ENCODE results near the gene SPEN. TPM values are rescaled to one million over a fixed set of nuclear protein-coding genes. Genes with fewer than 3 reads are reported as not detected.

The SPEN gene
- total and polyA plus RNA-seq, 11 donors: 11.0 to 41.5 (median 21.8) TPM

DNA sequence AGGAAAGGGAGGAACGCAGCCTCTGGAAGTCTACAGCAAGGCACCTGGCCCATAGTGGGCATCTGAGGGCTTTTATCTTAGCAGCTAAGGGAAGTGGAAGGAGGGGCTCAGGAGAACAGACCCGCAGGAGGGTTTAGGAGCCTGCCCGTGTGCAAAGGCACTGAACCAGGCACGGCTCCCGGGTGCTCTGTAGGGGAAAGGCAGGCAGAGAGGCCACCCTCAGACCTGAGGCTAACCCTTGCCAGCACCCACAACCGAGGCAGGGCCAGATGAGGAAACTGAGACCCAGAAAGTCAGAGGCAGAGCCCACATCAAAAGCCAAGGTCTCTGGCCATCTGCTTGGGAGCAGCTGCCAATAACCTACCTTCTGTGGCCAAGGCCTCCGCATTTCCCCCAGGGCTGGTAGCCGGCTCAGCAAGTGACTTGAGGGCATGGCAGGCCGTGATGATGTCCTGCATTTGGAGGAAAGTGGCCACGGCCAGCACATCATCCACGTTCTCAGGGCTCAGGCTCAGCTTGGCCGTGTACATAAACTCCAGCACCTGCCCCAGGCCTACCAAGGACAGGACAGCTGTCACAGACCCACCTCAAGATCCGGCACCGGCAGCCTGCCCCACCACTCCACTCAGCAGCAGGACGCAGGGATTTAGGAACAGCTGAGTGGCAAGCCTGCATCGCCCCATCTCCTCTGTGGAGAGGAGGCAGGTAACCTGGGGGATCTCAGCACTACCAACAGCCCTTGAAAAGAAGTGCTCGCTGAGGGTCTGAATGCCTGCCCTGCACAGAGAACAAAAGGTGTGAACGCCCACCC is 99.3 kb downstream of the SPEN start:
- TF ChIP-seq, protein P1, sequence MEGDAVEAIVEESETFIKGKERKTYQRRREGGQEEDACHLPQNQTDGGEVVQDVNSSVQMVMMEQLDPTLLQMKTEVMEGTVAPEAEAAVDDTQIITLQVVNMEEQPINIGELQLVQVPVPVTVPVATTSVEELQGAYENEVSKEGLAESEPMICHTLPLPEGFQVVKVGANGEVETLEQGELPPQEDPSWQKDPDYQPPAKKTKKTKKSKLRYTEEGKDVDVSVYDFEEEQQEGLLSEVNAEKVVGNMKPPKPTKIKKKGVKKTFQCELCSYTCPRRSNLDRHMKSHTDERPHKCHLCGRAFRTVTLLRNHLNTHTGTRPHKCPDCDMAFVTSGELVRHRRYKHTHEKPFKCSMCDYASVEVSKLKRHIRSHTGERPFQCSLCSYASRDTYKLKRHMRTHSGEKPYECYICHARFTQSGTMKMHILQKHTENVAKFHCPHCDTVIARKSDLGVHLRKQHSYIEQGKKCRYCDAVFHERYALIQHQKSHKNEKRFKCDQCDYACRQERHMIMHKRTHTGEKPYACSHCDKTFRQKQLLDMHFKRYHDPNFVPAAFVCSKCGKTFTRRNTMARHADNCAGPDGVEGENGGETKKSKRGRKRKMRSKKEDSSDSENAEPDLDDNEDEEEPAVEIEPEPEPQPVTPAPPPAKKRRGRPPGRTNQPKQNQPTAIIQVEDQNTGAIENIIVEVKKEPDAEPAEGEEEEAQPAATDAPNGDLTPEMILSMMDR (IDR thresholded peaks at IDR 0.05): no peak
- TF ChIP-seq POLR2A (IDR thresholded peaks at IDR 0.05): no peak
- Histone ChIP-seq H3K36me3 (peaks cover 0 to 67% (median 63%) of the 10 kb centered on the region in 9 donors), H3K4me1 (peaks cover 0 to 42% (median 37%) of the 10 kb centered on the region in 12 donors), H3K27ac (no peak overlapping the region), H3K27me3 (no peaks in the 10 kb centered on the region), H3K4me3 (no peak overlapping the region), H3K9me3 (no peaks in the 10 kb centered on the region)
- ATAC-seq (no peak), DNase-seq (no peak)
- intact Hi-C loops (cut with DNase I): no loop called here
- WGBS, 4 donors: 89 to 91% (median 90%) methylated on average over 15 to 18 of the region's 18 CpGs

GRCh38 chr1:15947382-15948090 is 100.0 kb downstream of the SPEN start:
- no peak for DNase-seq
- TF ChIP-seq, protein P1 (IDR thresholded peaks at IDR 0.05): no peak
- TF ChIP-seq POLR2A (IDR thresholded peaks at IDR 0.05): no peak
- no peak for ATAC-seq
- intact Hi-C loops (cut with DNase I): no loop called here
- Histone ChIP-seq H3K4me3 (no peak overlapping the region), H3K27me3 (no peaks in the 10 kb centered on the region), H3K36me3 (peaks cover 0 to 59% (median 55%) of the 10 kb centered on the region in 9 donors), H3K4me1 (peaks cover 0 to 50% (median 44%) of the 10 kb centered on the region in 12 donors), H3K27ac (peak overlapping the region in 5 of 12 donors; percentile 13 to 93 (median 87)), H3K9me3 (no peaks in the 10 kb centered on the region)
- 93 to 100% (median 95%) methylated on average over 10 of the region's 10 CpGs for WGBS, 4 donors

DNA sequence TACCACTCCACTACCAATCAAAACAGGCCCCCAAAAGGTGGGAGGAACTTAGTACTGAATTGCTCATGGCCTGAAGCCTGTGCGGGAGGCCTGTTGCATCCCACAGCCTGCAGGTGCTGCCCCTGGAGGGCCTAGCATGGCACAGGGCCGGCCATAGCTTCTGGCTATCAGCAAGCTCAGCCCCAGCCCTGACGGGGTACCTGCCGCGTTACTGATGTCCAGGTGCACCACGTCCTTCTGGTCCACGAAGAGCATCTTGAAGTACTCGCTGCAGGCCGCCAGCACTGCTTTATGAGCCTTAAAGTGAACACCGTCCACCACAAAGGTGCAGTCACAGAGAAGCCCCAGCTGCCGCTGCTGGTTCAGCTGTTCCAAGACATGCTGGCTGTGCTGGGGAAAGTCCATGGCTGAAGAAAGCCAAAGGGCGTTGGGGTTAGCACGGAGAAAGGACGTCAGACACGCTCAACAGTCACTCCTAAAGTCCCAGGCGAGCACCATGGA is 100.6 kb downstream of the SPEN start:
- WGBS, 4 donors: 86 to 92% (median 88%) methylated on average over 16 of the region's 16 CpGs
- ATAC-seq: no peak
- intact Hi-C loops (cut with DNase I): no loop called here
- H3K4me1 ChIP-seq: peaks cover 0 to 56% (median 49%) of the 10 kb centered on the region in 12 donors
- H3K27ac ChIP-seq: peak overlapping the region in 10 of 12 donors; percentile 79 to 96 (median 90)
- TF ChIP-seq POLR2A (IDR thresholded peaks at IDR 0.05): no peak
- TF ChIP-seq, protein P1 (IDR thresholded peaks at IDR 0.05): no peak
- no peak overlapping the region for H3K4me3 ChIP-seq
- no peaks in the 10 kb centered on the region for H3K9me3 ChIP-seq
- H3K36me3 ChIP-seq: peaks cover 0 to 53% (median 49%) of the 10 kb centered on the region in 9 donors
- peak in 1 of 5 donors; percentile 6 for DNase-seq
- no peaks in the 10 kb centered on the region for H3K27me3 ChIP-seq
